Stimulated activated CD4-positive, alpha-beta T cell treated with anti-CD3 and anti-CD28 coated beads, Interleukin-15, amount 100 ng/mL, for 1 hour (primary cell): ENCODE data around the gene TCF7L2.

ENCODE experiments used
- DNase-seq, 2 donors: peaks; one replicate each; pipeline ENCODE4 v3.0.0-alpha.2; 2020; ENCODE audit warnings: low read depth in 1 of 2, low spot score in 1 of 2

Gene TCF7L2

GRCh38 chr10:113020838-113021237 lies 70.8 kb downstream of the TCF7L2 start:
- no peak for DNase-seq

DNA sequence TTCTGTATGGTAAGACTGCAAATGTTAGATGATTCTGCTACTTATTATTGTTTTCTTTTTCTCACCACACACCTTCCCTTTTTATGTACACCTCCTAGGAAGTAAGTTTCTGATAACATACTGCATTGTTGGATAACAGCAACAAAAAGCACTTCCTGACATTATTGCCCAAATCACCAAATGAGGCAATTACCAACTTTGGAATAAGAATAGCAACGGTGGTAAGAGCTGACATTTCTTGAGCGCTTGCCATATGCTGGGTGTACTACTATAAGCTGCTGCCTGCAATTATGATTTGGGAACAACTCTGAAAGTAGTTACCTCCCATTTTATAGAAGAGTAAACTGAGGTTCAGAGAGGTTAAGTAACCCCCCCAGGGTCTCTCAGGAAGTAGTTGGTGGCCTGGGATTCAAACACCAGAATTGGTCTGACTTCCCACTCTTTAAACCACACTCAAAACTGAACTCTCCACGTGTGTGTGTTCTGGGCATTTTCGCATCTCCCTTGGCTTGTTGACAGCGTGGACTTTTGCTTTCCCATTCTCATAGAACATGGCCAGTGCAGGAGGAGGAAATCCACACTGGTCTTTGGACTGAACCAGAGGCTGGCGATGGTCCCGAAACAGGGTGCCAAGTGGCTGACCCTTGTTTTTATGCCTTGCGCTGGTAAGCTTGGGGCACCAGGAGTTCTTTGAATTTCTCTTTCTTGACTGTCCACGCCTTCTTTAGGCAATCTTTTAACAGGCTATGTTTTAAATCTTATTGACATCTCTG lies 71.4 kb downstream of the TCF7L2 start:
- no peak for DNase-seq

DNA sequence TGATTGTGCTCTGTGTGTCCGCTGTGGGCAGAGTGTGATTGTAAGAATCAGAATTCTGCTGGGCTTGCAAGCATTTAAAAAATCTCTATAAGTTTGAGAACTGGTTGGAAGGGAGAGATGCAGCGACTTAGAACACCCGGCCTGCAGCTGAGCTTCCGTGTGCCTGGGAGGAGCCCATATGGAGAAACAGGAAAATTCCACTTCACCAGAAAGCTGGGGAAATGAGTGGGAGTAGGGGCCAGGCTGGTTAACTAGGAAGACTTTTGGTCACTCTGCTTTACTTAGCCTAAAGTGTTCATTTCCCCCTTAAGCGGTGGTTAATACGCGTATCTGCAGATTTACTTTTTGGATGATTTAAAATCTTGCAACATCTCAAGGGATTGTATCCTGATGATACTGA lies 72.2 kb downstream of the TCF7L2 start:
- no peak for DNase-seq

DNA sequence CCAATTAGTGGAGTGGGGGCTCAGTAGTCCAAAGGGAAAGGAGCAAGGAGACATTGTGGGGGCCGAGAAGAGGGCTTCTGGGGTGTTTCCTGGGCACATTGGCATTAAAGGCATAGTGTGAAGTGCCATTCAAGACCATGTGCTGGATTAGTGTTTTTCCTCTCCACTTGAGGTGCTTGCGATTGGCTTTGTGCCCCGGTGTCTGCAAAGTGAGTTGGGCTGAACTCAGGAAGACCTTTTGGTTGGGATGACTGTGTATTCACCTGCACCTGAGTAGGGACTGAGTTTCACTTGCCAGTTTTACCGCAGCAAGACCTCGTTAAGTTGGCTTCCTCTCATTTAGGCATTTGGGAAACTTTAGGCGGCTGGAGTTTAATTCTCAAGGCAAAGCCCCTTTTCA lies 73.0 kb downstream of the TCF7L2 start:
- DNase-seq: no peak

DNA sequence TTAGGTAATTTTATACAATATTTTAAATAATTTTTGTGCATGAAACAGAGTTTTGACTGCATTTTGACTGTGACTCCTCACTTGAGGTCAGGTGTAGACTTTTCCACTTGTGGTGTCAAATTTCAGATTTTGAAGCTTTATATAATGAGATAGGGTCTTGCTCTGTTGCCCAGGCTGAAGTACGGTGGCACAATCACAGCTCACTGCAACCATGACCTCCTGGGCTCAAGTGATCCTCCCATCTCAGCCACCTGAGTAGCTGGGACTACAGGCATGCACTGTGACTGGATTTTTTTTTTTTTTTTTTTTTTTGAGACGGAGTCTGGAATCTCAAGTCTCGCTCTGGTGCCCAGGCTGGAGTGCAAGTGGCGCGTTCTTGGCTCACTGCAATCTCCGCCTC lies 74.9 kb downstream of the TCF7L2 start:
- no peak for DNase-seq

DNA sequence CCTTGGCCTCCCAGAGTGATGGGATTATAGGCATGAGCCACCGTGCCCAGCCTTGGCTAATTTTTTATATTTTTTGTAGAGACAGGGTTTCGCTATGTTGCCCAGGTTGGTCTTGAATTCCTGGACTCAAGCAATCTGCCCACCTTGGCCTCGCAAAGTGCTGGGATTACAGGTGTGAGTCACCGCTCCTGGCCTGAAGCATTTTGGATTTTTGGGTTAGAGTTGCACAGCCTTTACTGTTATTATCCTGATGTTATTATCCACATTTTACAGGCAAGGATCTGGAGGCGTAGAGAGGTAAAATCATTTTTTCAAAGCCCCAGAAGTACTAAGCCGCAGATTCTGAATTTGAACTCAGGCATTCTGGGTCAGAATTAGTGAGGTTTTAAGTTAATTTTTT lies 75.4 kb downstream of the TCF7L2 start:
- DNase-seq: no peak

DNA sequence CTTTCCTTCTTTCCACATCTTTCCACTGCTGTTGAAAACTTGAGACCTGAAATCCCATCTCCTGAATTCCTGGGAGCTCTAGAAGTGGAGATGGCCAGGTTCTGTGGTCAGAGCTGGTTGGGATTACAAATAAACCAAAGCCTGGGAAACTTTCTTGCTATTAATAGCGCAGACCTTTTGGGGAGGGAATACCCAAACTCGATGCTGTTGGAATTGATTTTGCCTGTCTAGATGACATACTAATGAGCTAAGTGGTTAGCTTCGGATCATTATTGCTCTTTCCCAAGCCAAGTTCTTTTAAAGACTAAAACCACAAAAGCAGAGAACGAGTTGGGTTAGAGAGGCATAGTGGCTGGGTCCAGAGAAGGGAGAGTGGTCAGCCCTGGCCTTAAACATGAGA lies 76.6 kb downstream of the TCF7L2 start:
- no peak for DNase-seq

DNA sequence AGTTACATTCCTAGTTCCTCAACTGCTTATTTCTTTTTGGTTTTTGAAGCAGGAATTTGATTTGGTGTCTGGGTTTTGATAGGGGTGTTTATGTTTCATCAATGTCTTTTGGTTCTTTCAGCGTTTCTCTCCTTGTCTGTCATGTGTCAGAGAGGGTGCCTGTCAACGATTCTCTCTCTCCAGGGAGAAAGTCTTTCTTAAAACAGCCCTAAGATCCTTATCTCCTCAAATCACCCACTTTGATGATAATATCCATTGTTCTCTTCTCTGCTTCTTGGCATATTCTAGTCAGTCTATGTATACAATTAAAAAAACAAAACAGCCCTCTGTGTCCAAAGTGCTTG lies 77.2 kb downstream of the TCF7L2 start:
- DNase-seq: no peak

DNA sequence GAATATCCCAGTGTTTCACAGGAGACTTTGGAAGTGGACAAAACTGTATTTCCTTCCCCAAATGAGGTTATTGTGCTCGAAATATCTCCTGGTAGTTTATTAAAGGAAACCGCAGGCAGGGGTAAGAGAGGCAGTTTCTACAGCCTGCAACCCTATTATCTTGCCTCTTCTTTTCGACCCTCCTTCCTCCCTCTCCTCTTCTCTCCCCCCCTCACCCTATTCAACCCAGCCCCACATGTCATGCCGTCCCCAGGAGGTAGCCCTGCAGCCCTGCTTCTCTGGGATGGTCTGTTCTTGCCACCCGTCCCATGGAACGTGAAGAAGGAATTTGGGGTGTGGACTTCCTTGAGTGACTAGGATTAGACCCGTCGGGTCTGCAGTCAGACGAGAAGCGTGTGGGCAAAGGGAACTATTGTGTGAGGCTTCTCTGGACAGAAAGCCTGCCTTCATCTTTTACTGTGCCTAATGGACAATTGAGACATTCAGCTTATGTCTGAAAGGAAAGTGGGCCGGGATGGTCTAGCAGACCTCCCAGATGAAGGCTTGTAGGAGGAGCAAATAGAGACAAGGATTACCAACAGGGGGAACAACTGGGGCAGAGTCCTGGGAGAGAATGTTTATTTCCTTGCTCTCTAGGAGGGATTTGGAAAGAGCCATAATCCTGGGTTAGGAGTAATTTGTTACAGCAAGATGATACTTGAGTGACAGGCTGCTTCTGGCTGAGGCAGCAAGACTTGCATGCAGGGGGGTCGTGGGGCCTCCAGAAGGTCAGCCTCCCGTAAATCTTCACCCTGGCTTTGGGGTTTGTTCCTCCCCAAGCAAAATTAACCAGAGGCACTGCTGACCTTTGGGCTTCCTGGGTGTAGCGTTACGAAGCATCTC lies 77.8 kb downstream of the TCF7L2 start:
- DNase-seq: no peak

DNA sequence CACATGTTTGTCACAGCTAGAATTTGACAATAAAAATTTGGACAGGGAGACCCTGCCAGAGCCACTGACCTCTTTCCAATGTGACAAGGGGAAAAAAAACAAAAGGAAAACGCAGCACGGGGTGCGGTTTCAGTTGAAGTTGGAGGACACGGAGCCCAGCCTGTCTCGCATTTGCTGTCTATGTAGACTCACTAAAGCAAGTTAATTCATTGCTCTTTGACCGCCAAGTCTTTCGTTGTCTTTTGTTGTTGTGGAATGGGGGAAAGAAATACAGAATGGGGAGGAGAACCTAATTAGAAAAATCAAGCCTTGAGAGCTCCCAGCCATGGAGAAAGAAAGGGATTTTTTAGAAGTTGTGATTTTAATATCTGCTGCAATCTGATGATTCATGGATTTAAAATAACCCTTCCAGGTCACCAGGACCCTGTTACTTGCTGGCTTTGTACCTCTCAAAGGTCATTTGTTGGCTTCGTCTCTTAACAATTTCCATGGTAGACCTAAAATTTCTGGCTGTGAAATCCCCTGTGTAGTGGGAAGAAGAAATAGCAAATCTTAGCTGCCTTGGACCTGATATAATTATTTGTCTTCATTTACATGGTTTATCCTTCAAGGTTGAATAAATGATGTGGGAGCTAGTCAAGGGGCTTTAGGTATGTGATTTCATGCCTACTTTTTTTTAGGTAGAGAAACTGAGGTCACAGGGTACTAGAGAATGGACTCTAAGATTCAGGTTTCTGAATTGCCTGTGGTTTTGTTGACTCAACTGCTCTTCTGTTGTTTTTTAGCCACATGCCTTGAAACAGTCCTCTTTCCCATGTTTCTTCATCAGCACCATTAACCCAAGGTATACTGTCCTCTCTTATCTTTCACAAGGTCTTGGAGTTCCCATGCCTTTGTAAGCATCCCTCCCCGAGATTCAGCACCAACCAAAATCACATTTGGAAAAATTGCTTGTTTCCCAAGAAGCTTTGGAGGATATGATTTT lies 78.7 kb downstream of the TCF7L2 start:
- no peak for DNase-seq

- DNase-seq: no peak
These were observed 80.4 kb downstream of the TCF7L2 start for GRCh38 chr10:113030453-113030852.

DNA sequence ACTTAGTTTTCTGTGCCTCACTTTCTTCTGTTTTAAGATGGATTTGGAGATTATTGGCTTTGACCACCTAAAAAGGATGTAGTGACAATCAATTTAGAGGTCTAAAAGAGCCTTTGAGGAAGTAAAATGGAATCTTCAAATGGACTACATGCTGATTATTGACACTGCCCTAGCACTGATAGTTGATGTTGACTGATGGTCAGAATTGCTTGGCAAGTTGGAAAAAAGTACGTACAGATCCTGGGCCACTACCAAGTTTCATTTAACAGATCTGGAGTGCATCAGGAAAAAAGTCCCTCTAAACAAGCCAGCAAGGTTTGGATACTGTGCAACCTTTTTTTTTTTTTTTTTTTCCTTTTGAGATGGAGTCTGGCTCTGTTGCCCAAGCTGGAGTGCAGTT lies 81.1 kb downstream of the TCF7L2 start:
- DNase-seq: no peak

DNA sequence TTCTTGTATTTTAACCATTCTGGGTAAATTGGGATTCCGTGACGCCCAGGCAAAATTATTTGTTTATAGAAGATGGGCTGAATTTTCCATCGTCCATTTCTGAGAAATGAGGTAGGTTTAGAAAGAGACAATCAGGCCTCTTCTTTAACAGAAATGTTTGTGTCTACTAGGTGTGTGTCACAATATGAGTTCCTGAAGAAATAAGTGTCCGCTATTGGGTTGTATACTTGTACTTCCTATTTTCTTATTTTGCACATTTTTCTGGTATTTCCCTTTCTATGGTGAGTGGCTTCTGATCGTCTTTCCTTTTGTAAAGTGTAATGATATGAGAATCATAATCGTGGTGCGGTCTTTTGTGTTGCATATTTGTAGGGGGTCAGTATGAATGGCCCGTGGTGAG lies 83.9 kb downstream of the TCF7L2 start:
- no peak for DNase-seq

- DNase-seq: no peak
These were observed 85.8 kb downstream of the TCF7L2 start for GRCh38 chr10:113035732-113036312.

GRCh38 chr10:113036619-113037018 lies 86.6 kb downstream of the TCF7L2 start:
- no peak for DNase-seq

DNA sequence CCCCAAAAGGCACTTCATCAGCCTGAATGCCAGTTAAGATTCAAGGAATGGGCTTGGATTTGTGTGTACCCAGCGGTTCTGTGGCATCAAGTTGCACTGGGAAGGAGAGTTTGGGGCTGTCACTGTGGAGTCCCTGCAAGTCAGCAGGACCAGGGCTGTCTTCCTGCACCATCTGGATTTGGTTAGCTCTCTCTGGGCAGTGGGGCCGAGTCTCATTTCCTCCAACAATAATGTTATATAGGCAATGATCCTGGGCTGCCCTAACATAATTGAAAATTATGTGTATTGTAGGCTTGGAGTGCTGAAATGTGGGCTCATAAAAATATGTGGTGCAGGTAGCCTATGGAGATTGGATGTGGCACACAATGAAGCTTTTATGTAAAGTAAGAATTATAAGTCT lies 87.2 kb downstream of the TCF7L2 start:
- DNase-seq: no peak

DNA sequence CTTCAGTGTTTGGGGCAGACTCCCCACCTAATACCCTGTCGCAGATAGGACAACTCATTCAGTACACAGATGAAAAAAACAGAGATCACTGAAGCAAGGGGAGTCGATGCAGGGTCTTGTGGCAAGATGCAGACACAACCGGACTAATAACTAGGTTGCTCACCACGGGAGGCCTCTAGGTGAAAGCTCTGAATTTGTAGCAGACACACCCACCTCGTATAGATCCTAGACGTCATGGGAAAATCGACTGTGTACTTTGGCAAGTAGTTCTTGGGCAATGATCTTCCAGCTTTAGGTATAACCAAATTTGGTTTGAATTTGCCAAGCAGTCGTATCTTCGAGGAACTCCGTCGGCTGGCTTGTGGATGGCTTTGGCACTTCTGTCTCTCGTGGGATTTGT lies 88.1 kb downstream of the TCF7L2 start:
- no peak for DNase-seq

DNA sequence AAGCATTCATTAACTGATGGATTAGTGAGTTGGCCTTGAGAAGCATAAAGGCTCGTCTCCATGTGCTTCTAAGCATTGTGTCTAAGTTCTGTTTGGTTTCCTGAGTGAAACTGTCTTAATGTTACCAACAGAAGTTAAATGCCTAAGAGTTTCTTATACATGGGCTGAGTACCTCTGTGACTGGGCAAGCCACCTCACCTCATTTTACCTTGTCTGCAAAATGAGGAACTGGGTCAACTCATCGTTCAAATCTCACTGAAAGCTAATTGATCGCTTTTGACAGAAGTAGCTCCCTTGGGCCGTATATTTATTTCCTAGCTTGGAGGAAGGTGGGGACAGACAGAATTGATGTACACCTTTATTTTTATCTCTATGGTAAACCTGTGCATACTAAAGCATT lies 88.9 kb downstream of the TCF7L2 start:
- DNase-seq: no peak

- no peak for DNase-seq
These were observed 91.3 kb downstream of the TCF7L2 start for GRCh38 chr10:113041324-113041723.

DNA sequence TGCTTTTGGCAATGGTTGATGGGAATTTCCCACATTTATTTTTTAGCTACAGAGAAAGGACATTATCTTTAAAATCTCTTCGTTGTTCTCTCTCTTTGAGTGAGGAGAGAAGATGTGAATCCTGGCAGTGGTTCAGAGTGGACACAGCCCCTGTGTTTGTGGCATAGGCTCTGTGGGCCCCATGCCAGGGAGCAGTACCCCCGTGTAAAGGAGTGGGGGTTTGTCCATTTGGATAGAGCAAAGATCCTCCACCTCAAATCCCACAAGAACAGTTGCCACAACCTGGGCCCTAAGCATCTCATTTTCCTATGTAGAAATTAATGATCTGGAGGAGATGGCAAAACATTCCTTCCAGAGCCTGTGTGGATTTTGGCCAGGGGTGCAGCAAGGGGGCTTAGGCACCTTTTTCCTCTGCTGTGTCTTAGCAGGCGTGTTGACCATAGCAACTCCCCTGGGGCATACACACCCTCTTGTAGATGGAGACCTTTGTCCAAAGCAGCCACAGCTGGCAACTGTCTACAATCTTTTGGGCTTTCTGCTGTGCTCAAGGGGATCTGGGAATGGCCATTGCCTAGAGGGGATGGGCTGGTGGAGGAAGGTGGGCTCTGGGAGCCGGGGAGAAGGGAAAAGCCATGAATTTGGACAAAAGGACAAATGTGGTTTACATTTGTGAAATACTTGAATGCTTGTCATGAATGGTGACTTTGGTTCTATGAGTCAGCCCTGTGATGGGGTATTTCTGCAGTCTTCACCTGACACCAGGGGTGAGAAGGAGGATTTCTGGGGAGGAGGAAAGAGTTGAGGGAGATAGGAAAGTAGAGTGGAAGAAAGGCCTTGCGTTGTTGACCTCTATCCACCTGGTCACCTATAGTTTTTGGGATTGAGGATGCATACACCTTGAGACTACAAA lies 92.0 kb downstream of the TCF7L2 start:
- DNase-seq: no peak
